T-helper 2 cell treated with Interferon-gamma antibody and Interleukin-4, amounts not matched to agents 5 μg/mL and 100 μg/mL, for 36 hours (primary cell): ENCODE results near the gene LY6G6C.

ENCODE experiments used
- DNase-seq: peaks from one replicate; pipeline ENCODE4 v3.0.0; 2021; ENCODE audit warnings: low spot score
- H3K27ac Mint-ChIP-seq: one replicate; pipeline ENCODE4 v1.8.0; 2021; ENCODE audit warnings: mild to moderate bottlenecking, mixed read lengths
- H3K27me3 Mint-ChIP-seq: one replicate; pipeline ENCODE4 v1.8.0; 2021; ENCODE audit warnings: low read depth, mixed read lengths
- H3K36me3 Mint-ChIP-seq: one replicate; pipeline ENCODE4 v1.8.0; 2021; ENCODE audit warnings: low read depth, mixed read lengths
- H3K4me1 Mint-ChIP-seq: one replicate; pipeline ENCODE4 v1.8.0; 2021; ENCODE audit warnings: low read depth, mixed read lengths
- H3K4me3 Mint-ChIP-seq: one replicate; pipeline ENCODE4 v1.8.0; 2022; ENCODE audit warnings: mild to moderate bottlenecking, moderate library complexity, mixed read lengths
- H3K9me3 Mint-ChIP-seq: one replicate; pipeline ENCODE4 v1.8.0; 2021; ENCODE audit warnings: mixed read lengths

LY6G6C gene

DNA sequence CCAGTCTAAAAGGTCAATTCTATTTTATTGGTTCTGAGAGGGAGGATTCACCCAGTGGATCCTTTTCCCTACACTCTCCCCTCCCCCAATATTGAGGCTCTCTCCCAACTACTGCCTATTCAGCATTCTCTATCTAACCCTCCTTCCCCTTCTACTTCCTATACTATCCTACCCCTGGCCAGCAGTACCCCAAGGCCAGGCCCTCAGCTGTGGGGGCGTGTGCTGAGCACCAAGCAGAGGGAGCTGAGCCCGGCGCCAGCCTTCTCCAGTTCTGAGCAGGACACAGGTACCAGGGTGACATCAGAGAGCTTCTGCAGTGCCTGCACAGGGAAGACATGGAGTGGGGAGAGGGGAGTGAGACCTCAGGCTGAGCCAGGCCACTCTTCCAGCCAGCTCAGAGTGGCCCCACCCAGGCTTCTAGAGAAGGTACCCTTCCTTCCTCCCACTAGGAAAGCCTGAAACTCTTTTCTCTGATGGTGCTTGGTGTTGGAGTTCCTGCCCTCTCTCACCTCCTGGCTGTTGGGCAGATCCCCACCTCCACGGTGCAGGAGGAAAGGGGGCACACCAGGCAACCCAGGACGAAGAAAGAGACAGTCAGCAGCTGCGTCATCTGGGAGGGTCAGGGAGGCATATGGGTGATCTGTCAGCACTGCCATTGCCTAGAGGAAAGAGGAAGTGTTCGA is 5.6 kb upstream of the LY6G6C start:
- Mint-ChIP-seq H3K36me3 (peaks cover 42% of the 10 kb centered on the region), H3K4me3 (peak overlapping the region; percentile 75), H3K27me3 (no peaks in the 10 kb centered on the region), H3K27ac (peak overlapping the region; percentile 80), H3K4me1 (peaks cover 45% of the 10 kb centered on the region), H3K9me3 (no peaks in the 10 kb centered on the region)
- no peak for DNase-seq

DNA sequence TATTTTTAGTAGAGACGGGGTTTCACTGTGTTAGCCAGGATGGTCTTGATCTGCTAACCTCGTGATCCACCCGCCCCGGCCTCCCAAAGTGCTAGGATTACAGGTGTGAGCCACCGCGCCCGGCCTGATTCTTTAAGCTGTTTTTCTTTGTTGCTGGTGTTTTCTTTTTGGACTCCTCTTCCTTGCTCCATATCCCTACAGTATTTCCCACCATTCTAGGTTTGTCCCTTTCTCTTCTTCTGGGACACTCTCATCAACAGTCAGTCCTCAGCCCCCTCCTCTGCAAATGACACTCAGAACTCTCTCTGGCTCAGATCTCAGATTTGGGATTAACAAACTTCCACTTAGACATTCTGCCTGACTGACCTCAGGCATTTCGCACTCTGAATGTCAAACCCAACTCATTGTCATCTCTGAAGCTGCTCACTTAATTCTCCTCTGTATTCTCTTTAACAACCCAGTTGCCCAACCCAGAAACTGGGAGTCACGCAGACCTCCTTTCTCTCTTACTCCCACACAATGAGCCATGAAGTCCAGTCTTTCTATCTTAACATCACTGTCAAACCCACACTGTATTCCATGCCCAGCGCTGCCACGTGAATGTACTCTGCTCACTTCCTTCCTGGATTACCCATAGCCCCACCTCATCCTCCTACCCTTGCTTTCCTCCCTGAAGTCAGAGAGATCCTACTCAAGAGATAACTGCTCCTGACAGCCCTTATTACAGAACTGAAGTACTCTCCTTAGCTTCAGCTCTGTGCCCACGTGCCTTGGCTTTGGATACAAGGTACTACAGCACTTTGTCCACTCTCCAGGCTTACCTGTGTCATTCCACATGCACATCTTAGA is 4.2 kb upstream of the LY6G6C start:
- H3K4me3 Mint-ChIP-seq = no peak overlapping the region
- peak; percentile 34 for DNase-seq
- peak overlapping the region; percentile 61 for H3K27ac Mint-ChIP-seq
- peaks cover 44% of the 10 kb centered on the region for H3K4me1 Mint-ChIP-seq
- peaks cover 2% of the 10 kb centered on the region for H3K27me3 Mint-ChIP-seq
- no peaks in the 10 kb centered on the region for H3K9me3 Mint-ChIP-seq
- peaks cover 31% of the 10 kb centered on the region for H3K36me3 Mint-ChIP-seq

DNA sequence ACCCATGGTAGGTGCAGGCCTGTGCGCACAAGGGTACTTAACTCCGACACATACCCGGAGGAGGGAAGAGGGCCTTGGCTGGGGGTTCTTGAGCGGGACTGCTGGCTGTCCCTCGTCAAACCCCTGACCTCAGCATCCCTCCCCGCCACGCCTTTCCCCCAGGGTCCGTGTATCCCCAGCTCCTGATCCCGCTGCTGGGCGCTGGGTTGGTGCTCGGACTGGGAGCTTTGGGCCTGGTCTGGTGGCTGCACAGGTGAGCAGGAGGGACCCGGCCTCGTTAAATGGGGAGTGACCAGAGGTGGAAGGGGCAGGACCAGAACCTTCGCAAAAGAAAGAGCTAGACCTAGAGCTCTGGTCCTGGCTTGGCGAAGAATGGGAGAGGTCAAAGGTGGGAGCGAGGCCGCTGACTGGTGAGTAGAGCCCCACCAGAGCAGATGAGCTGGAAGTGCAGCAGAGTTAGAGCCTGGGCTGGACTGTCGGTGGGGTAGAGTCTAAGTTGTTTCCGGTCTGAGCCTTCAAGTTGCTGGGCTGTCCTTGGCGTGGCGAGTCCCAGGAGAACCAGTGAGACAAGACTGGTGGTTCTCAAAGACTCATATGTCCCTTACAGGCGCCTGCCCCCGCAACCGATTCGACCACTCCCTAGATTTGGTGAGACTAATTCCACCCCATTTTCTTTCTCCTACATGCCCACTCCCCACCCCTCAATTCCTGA is 2.6 kb upstream of the LY6G6C start:
- no peak overlapping the region for H3K4me3 Mint-ChIP-seq
- no peak for DNase-seq
- peaks cover 34% of the 10 kb centered on the region for H3K4me1 Mint-ChIP-seq
- H3K36me3 Mint-ChIP-seq = peaks cover 20% of the 10 kb centered on the region
- peaks cover 2% of the 10 kb centered on the region for H3K27me3 Mint-ChIP-seq
- no peaks in the 10 kb centered on the region for H3K9me3 Mint-ChIP-seq
- H3K27ac Mint-ChIP-seq = no peak overlapping the region

DNA sequence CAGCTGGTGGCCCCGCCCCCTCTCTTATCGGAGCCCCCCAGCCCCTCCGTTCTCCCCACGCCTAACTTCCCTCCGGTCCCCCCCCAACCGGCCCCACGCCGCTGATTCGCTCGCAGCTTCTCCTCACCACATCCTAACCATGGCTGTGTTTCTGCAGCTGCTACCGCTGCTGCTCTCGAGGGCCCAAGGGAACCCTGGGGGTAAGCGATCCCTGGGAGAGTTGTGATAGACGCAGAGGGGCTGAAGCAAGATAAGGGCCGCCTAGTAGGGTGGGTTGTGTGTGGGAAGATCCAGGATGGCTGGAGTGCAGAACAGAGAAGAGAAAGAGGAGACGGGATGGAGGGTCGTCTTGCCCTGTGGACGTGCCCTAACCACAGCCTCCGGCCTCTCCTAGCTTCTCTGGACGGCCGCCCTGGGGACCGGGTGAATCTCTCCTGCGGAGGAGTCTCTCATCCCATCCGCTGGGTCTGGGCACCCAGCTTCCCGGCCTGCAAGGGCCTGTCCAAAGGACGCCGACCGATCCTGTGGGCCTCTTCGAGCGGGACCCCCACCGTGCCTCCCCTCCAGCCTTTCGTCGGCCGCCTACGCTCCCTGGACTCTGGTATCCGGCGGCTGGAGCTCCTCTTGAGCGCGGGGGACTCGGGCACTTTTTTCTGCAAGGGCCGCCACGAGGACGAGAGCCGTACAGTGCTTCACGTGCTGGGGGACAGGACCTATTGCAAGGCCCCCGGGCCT is 1.9 kb upstream of the LY6G6C start, which contains the start of gene MPIG6B:
MPIG6B (plus strand) TSS at position 129 of the 735 bp plus-strand sequence; CDS start at position 140, 11 bp downstream.
- no peak within 1 kb of the TSS for H3K4me3 Mint-ChIP-seq
- peaks cover 18% of the 10 kb centered on the region for H3K36me3 Mint-ChIP-seq
- peaks cover 2% of the 10 kb centered on the region for H3K27me3 Mint-ChIP-seq
- H3K4me1 Mint-ChIP-seq = peaks cover 33% of the 10 kb centered on the region
- no peak for DNase-seq
- no peak within 1 kb of the TSS for H3K27ac Mint-ChIP-seq
- H3K9me3 Mint-ChIP-seq = no peaks in the 10 kb centered on the region

DNA sequence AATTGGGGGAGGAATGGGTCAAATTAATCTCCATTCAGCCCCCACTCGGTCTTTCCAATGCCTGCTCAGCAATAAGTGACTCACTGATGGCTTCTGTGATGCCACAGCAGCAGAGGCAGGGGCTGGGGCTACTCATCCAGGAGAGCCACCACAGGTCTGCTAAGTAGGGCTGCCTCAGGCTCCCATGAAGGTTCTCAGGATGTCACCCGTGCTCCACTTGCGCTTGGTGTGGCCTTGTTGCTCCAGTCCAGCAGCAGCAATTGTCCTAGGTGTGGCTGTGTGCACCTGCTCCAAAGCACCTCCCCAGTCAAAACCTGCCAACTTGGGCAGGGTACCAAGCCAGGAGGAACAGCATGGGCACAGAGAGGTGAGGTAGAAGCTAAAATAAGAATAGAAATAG is 627 bp upstream of the LY6G6C start:
- peaks cover 2% of the 10 kb centered on the region for H3K27me3 Mint-ChIP-seq
- H3K4me3 Mint-ChIP-seq = no peak overlapping the region
- no peak for DNase-seq
- H3K4me1 Mint-ChIP-seq = peaks cover 25% of the 10 kb centered on the region
- no peak overlapping the region for H3K27ac Mint-ChIP-seq
- H3K9me3 Mint-ChIP-seq = no peaks in the 10 kb centered on the region
- peaks cover 13% of the 10 kb centered on the region for H3K36me3 Mint-ChIP-seq

DNA sequence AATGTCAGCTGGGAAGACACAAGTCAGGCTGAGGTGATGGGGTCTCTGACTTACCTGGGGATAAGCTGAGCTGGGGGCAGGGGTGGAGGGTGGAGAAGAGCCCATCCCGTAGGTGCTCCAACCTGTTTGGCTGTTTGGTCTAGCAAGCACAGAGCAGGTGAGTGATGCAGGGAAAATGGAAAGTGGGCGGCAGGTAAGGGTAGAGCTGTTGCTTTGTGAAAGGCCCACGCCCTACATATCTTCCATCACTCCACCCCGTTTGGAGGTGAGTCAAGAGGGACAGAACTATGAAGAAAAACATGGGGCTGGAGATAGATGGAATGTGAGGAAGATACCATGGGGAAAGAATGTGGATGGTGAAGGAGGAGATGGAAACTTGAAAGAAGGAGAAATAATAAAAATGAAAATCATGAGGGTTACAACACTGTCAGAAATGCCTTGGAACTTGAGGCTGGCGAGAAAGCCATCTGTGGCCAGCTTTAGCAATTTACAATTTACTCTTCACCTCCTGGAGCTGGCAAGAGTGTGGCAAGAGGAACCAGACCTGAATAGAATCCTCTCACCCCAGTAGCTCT is 1.3 kb downstream of the LY6G6C start:
- DNase-seq = no peak
- H3K4me1 Mint-ChIP-seq = peaks cover 8% of the 10 kb centered on the region
- H3K4me3 Mint-ChIP-seq = no peak overlapping the region
- no peaks in the 10 kb centered on the region for H3K36me3 Mint-ChIP-seq
- H3K27me3 Mint-ChIP-seq = peaks cover 2% of the 10 kb centered on the region
- H3K9me3 Mint-ChIP-seq = no peaks in the 10 kb centered on the region
- no peak overlapping the region for H3K27ac Mint-ChIP-seq

DNA sequence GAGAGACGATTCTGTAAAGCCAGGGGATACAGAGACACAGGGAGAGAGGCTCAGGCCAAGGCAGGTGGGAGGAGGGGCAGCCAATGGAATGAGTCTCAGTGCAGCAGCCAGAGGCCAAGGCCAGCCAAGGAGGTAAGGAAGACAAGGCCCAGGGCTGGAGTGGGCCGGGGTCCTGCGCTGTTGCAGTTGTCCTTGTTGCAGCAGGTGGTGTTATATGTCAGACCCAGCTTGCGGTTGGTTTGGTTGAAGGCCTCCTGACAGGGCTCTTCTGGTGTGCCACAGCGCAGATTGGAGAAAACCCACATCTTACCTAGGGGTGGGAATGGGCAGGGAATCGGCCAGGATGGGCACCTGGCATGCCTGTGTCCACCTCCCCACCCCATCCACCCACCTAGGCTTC is 2.5 kb downstream of the LY6G6C start:
- Mint-ChIP-seq H3K4me3 (no peak overlapping the region), H3K36me3 (no peaks in the 10 kb centered on the region), H3K27me3 (peaks cover 6% of the 10 kb centered on the region), H3K9me3 (no peaks in the 10 kb centered on the region), H3K27ac (no peak overlapping the region), H3K4me1 (peaks cover 7% of the 10 kb centered on the region)
- DNase-seq = no peak

DNA sequence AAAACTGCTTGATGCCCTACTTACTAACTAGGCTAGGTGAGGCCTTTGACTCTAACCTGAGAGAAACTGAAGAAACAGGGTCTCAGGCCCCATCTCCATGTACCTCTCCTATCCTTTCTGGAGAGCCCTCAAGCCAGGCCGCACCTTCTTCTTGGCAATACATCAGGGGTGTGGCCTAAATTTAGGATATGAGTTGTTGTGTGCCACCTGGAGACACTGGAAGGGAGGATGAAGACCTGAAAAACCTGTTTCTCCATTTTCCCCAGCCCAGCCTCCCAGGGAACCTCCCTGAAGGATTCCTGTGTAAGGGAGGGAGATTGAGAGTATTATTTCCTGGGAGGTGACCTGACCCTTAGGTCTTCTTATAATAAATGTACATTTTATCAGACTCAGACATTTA is 3.3 kb downstream of the LY6G6C start:
- DNase-seq = no peak
- Mint-ChIP-seq H3K4me3 (no peak overlapping the region), H3K27me3 (peaks cover 9% of the 10 kb centered on the region), H3K4me1 (peaks cover 7% of the 10 kb centered on the region), H3K27ac (no peak overlapping the region), H3K36me3 (no peaks in the 10 kb centered on the region), H3K9me3 (no peaks in the 10 kb centered on the region)

DNA sequence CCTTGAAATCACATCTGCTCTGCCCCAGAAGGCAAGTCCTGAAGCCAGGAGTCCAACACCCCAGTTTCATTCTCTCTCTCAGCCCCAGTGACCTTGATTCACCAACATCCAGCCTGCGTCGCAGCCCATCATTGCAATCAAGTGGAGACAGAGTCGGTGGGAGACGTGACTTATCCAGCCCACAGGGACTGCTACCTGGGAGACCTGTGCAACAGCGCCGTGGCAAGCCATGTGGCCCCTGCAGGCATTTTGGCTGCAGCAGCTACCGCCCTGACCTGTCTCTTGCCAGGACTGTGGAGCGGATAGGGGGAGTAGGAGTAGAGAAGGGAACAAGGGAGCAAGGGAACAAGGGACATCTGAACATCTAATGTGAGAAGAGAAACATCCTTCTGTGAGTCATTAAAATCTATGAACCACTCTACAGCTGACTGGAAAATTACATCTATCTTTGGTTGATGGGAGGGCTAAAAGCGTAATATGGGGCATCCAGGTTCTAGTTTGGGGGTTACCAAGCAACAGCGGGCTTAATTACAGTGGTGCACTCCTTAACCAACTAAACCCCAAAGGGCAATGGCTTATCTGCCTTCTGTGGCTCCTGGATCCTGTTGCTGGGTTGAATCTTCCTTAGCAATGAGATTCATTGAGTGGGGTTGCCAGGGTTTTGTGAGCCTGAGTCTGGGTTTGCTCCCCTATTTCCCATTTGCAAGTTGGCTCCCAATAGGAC is 3.9 kb downstream of the LY6G6C start:
- peaks cover 10% of the 10 kb centered on the region for H3K27me3 Mint-ChIP-seq
- H3K4me1 Mint-ChIP-seq = peaks cover 5% of the 10 kb centered on the region
- H3K9me3 Mint-ChIP-seq = no peaks in the 10 kb centered on the region
- H3K27ac Mint-ChIP-seq = no peak overlapping the region
- no peaks in the 10 kb centered on the region for H3K36me3 Mint-ChIP-seq
- no peak overlapping the region for H3K4me3 Mint-ChIP-seq
- no peak for DNase-seq

DNA sequence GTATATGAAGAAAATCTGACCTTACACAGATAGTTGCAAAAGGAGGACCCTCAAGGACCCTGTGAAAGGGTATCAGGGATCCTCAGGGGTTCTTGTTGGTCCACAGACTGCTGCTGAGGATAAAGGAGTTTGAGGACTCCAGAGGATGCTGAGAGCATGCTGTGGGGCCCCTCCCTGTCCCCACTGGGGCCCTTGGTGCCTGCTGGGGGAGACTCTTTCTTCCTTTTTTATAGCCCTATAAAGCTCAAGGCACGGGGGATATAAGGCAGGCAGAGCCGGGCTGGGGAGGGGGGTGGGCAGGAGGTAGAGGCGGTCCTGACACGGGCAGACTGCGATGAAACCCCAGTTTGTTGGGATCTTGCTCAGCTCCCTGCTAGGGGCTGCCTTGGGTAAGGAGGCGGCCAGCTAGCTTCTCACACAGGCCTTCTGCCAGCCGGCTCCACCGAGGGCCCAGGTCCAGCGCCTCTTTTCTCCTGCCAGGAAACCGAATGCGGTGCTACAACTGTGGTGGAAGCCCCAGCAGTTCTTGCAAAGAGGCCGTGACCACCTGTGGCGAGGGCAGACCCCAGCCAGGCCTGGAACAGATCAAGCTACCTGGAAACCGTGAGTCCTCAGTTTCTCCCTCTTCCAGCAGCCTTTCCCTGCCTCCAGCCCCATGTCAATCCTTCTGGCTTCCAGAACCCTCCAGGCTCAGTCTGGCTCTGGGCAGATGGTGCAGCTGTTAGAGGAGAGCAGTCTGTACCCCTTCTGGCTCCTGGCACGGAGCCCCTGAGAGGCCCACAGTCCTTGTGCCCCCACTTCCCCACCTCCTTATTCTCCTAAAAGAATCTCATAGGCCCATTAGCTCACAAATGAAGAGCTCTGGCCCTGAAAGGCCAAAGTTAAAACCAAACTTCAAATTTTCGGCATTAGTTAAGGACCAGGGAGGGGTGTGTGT is 6.3 kb downstream of the LY6G6C start, which contains the start of gene LY6G6D:
LY6G6D (plus strand) TSS at position 327 of the 937 bp plus-strand sequence; CDS start at position 335, 8 bp downstream.
- H3K27me3 Mint-ChIP-seq = peaks cover 8% of the 10 kb centered on the region
- H3K36me3 Mint-ChIP-seq = no peaks in the 10 kb centered on the region
- H3K4me1 Mint-ChIP-seq = peaks cover 19% of the 10 kb centered on the region
- no peak for DNase-seq
- H3K9me3 Mint-ChIP-seq = no peaks in the 10 kb centered on the region
- no peak within 1 kb of the TSS for H3K27ac Mint-ChIP-seq
- H3K4me3 Mint-ChIP-seq = no peak within 1 kb of the TSS

DNA sequence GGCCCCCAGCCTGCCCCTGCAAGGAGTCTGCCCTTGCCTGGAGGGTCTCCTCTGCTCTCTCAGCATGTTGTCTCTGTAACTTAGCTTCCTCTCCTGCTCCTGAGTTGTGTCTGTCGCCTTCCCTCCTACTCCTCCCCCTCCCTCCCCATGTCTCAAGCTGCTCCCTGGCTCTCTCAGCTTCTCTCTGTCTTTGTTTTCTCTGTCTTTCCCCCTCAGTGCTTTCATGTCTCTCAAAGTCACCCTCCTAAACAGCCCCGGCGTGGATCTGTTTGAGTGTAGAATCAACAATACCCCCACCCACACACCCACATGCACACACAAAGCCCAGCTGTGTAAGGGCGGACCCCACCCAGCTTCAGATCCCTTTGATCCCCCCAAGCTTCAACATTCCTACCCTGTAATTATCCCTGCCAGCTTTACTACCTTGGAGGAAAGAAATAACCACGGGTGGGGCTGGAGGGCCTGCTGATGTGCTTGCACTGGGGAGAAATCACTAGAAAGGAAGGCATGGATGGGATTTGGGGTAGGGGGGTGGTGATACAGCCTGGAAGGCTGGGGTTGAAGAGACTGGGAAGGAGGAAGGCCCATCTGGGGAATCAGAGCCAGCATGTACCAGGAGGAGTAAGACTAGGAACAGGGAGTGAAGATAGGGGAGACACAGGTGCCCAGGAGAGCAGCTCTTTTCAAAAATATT is 7.4 kb downstream of the LY6G6C start:
- Mint-ChIP-seq H3K4me1 (peaks cover 19% of the 10 kb centered on the region), H3K9me3 (no peaks in the 10 kb centered on the region), H3K27me3 (peaks cover 8% of the 10 kb centered on the region), H3K36me3 (no peaks in the 10 kb centered on the region), H3K4me3 (no peak overlapping the region), H3K27ac (no peak overlapping the region)
- no peak for DNase-seq
